CD4-positive, alpha-beta T cell treated with Interleukin-15 for 1 hour (primary cell): ENCODE results near the gene NCBP3.
A peak's percentile ranks its signal among the peaks of the same experiment; 100 is the strongest.

Experiments
- DNase-seq: peaks from one replicate; pipeline ENCODE4 v3.0.0-alpha.2; 2020

Gene NCBP3

DNA sequence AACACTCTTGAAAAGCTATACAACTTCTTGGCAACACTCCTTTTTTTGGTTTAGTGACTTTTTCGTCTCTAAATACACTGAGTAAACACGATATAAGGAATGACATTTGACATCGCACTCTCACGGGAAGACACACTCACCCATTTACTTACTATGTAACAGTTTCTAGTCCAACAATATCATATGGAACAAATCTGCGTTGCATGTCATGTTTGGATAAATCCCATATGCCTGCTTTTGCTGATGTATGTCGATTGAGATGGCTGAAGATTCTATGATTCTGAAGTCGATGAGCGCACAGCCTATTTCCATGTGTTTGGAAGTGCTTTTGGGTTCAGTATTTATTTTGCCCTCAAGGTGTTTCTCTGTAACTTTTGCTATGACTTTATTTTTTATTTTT is 63.3 kb downstream of the NCBP3 start:
- DNase-seq = no peak

DNA sequence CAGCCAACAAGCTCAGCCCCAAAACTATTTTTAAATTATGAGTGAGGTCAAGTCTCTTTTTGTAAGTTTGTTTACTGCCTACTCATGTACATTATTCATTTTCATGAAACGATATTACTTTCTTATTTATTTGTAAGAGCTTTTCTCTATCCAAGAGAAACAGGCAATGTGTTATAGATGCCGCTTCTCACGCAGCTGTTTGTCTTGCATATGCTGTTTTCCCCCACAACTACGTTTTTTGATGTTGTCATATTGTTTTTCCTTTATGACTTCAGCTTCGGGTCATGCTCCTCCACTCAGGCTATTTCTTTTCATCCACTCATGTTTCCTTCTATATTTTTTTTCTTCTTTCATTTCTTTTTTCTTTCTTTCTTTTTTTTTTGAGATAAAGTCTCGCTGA is 65.1 kb downstream of the NCBP3 start:
- DNase-seq = no peak

DNA sequence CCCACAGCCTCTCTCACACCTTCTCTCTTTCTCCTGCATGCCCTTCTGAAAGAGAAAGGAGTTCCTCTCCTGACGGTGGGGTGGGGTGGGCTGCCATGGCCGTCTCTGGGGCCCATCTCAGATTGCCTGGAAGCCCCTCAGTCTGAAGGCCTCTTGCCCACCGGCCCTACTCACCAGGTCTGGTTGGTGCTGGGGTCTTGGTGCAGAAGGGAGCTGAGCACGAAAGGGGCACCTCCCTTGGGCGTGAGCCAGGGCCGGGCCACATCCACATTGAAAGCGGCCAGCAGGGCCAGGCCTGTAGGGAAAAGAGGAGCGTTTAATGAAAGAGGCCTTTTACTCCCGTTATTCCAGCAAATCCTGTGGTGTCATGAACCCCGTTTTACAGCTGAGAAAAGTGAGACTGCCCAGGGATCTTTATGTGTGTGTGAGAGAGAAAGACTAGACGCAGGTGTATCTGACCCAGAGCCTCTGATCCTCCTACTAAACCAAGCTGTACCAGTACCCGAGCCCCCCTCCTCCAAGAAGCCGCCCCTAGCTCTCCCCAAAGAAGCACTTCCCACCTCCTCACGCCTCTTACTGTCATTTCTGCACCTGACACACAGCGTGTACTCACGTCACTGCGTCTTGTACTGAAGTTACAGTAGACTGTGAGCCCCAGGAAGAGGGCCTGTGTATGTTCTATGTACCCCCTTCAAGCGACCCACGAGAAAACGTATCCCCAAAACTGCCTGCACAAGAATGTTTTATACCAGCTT is 68.5 kb downstream of the NCBP3 start:
- no peak for DNase-seq

DNA sequence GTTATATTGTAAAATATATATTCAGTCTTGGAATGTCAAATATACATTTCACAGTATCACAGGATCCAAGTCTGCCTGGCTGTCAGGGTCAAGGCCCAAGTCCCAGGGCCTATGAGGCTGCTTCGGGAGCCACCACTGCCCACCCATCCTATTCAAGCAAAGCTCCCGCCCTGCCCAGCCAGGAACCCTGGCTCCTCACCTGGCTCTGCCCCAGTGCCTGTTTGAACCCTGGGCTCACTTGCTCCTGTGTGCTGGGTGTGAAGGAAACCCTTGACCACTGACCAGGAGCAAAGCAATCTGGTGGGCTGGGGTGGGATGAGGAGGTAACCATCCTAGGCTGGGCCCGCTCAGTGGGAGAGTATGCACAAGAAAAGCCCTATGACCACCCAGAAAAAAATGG is 72.1 kb downstream of the NCBP3 start:
- DNase-seq = no peak

DNA sequence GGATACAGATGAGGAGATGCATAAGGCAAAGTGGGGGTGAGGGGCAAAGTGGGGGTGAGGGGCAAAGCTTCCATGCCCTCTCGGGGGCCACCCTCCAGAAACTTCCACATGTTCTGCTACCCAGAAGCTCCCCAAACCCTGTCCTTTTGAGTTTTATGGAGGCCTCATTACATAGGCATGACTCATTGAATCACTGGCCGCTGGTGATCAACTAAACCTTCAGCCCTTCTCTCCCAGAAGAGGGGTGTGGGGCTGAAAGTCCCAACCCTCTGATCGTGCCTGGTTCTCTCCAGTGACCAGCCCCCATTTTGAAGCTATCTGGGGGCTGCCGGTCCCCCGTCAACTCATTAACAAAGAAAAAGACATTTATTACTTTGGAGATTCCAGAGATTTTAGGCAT is 72.5 kb downstream of the NCBP3 start:
- DNase-seq = no peak

DNA sequence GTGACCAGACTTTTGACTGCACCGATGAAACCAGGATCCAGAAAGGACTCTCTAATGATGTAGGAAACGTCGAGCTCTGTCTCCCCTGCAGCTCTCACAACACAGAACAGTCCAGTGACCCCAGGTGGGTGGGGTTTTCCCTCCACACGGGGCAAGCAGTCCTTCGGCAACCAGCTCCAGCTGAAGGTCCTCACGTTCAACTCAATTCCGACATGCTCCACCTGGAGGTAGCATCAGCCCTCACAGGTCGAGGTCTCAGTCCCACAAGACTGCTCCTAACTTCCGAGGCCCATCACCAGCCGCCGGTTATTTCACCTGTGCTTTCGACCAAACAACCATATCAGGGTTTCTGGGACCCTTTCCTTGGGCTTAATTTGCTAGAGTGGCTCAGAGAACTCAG is 73.3 kb downstream of the NCBP3 start:
- DNase-seq = no peak

DNA sequence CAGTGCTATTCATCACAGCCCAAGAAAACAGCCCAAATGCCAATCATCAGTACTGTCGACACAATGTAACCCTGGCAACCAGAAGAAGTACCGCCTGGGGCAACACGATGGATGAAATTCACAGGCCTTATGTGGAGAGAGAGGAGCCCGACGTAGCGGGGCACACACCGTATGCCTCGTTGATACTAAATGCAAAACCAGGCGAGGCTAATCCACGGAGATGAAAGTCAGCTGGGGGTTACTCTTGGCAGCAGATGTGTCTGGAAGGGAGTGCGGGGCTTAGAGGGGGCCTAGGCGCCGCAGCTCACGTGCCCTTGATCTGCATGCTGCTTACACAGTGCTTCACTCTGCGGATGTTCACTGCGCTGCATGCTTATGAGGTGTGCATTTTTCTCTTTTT is 74.9 kb downstream of the NCBP3 start:
- DNase-seq = no peak

DNA sequence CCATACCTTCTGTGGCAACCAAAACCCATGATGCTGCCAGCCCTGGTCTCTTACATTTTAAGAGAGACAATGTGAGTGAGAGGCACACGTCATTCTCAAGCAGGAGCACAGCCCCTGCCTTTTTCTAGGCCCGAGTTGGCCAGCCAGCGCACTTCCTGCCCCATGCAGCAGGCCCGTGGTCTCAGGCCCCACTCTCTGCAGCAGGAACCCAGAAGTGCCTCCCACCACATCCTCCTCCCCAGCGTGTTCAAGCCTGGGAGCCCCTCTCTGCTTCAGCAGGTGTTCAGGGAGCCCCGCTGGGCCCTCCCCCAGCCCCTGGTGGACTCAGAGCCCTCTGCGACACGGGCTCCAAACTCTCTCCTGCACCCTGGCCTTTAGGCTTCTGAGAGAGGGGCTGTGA is 75.6 kb downstream of the NCBP3 start:
- DNase-seq = peak; percentile 60

DNA sequence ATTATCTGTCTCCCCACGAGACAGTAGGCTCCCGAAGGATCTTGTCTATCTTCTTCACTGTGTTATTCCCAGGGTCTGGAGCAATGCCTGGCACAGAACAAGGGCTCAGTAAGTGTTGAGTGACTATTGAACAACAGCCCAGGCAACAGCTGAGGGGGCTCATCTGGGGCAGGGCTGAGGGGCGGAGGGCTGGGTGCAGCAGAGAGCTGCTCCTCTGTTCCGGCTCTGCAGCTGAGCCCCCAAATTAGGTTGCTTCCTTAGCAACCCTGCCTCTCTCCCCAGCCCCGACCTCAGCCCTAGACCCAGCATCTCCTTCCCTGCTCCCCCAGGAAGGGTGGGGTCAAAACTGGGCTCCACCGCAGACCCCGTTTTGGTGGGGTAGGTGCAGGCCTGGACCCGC is 77.3 kb downstream of the NCBP3 start:
- no peak for DNase-seq

DNA sequence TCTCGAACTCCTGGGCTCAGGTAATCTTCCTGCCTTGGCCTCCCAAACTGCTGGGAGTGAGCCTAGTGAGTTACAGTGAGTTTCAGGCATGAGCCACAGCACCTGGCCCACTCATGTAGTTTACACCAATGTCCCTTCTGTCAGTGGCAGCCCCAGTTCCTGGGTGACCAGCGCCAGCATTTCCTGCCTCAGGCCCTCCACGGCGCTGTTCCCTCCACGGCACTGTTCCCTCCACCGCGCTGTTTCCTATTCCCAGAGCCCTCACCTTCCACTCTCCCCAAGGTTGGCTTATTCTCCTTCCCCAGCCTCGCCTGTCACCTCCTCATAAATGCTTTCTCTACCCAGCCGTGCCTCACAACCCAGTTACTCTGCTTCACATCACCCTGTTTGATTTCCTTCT is 77.7 kb downstream of the NCBP3 start:
- no peak for DNase-seq

DNA sequence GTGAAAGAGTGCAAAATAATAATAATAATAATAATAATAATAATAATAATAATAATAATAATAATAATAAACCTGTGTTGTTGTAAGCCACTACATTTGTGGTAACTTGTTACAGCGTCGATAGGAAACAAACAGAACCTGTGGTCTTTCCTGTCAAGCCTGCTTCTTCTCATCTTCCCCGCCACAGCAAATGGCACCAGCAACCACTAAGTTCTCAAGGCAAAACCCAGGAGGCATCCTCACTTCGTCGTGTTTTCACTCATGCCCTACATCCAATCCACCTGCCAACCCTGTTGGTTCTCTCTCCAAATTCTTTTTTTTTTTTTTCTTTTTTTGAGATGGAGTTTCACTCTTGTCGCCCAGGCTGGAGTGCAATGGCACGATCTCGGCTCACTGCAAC is 79.3 kb downstream of the NCBP3 start:
- DNase-seq = no peak

DNA sequence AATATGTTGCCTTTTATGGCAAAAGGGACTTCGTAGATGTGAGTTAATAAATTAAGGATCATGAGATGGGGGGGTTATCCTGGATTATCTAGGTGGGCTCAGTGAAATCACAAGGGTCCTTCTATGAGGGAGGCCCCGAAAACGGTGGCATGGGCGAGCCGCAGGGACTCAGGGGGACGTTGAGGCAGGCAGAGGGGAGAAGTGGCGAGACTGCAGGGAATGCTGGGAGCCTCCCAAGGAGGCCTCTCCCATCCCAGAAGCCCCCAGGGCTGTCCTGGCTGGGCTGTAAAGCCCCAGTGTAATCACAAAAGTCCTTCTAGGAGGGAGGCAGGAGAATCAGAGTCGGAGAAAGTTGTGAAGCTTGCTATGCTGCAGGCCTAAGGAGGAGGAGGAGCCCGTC is 80.1 kb downstream of the NCBP3 start:
- no peak for DNase-seq

DNA sequence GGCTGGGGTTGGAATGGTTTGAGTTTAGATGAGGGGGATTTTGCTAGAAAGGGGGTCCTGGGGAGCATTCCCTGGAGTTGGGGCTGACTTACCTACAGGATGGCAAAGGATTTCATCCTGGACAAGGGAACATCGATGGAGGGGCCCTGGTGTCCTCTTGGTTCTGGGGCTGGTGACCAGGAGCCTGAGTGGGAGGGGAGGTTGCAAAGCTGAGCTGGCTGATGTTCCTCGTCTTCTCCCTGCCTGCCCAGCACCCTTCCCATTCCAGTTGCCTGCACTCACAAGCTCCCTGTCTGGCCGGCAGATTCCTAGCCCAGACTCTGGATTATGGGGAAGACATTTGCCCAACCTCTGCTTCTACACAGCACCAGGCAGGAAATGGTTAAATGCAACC is 82.3 kb downstream of the NCBP3 start:
- DNase-seq = no peak

DNA sequence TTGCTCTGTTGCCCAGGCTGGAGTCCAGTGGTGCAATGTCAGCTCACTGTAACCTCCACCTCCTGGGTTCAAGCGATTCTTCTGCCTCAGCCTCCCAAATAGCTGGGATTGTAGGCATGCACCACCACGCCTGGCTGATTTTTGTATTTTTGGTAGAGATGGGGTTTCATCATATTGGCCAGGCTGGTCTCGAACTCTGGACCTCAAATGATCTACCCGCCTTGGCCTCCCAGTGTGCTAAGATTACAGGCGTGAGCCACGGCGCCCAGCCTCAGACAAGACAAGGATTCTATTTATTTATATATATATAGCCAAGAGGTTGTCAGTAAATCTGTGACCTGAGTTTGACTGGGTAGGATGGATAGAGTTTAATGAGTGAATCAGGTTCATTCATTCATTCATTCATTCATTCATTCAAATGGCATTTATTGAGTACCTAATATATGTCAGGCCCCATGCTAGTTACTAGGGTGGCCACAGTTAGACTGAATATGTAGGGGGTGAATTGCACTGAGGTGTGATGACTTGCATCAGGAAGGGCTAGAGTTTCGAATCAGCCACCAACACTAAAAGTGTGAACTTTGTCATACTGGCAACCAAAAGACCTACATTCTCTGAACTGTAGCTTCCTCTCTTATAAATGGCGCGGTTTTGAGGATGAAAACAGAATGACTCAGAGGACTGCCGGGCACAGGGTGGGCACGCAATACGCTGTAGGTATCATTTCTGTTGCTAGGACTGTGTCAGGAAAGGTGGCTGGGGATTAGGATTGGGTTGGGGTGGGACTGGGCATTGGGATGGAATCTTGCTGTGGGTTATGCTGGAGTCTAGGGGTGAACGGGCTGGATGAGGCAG is 82.9 kb downstream of the NCBP3 start:
- DNase-seq = peak; percentile 53

DNA sequence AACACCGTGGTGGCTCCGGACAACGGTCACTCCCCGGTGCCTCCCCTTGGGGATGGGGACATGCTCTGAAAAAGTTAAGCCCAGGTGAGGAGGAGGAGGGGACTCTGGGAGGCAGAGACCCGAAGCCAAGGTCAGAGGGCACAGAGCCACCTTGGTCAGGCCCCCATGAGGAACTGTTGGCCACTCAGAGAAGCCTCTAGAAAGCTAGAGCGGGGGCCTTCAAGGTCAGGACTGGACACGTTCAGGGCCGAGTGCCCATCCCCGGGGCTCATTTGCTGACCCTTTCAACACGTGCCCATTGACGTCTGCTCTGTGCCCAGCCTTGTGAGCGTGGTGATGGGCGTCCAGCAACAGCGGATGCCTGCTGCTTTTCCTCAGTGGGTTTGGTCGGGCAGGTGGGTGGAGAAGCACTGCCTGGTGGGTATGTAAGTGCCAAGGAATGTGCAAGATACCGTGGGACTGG is 84.1 kb downstream of the NCBP3 start:
- no peak for DNase-seq

DNA sequence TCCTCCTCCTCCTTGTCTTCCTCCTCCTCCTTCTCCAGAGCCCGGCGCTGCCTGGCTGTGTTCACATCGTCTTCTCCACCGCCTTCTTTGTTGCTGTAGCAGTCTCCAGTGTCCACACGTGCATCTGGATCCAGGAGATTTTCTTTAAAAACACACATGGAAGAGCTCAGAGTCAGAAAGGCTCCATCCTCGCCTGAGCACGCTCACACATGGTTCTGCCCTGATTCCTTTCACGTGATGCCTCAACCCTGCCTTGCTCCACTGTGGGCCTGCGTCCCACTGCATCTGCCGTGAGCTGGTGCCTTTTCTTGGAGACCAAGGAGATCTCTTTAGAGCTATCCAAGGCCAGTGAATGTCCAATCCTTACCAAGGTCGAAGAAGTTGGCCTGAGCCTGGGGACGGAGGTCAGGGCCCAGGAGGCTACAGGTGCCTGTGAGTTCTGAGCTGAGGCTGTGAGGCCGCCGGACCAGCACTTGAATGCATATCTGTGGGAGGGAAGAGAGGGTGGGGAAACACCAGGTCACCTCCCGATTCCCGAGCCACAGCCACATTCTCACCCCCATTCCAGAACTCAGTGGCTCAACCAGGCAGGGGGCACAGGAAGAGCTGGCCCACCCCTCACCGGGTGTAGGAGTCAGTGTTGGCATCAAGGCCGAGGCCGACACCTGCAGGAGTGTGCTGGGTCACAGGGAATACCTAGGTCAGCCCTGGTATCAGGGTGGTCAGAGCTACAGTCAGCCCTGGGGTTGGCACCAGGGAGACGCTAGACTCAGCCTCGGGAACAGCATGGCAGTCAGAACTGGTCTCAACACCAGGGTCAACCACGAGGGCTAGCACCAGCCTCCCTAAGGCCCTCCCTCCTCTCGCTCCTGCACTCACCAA is 84.8 kb downstream of the NCBP3 start:
- DNase-seq = no peak

DNA sequence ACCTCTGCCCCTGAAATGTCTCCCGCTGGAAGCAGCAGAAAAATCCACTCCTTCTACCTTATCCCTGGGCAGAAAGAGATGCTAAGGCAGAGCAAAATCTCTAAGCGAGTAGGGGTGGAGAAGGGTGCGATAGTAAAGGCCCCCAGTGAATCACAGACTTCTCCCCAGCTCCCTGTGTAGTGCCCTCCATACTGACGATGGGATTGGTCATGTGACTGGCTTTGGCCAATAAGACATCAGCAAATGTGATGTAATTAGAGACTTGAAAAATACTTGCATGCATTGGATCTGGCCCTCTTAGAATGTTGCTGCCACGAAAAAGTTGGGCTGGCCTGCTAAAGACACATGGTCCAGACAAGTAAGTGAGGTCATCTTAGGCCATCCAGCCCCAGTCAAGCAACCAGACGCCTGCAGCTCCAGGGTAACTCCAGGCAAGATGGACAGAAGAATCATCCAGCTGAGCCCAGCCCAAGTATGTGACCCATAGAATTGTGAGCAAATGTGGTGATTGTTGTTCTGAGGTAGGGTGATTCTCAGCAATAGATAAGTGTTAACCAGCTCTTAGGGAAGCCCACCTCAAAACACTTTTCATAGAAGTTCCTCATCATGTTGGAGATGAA is 86.3 kb downstream of the NCBP3 start:
- DNase-seq = no peak

DNA sequence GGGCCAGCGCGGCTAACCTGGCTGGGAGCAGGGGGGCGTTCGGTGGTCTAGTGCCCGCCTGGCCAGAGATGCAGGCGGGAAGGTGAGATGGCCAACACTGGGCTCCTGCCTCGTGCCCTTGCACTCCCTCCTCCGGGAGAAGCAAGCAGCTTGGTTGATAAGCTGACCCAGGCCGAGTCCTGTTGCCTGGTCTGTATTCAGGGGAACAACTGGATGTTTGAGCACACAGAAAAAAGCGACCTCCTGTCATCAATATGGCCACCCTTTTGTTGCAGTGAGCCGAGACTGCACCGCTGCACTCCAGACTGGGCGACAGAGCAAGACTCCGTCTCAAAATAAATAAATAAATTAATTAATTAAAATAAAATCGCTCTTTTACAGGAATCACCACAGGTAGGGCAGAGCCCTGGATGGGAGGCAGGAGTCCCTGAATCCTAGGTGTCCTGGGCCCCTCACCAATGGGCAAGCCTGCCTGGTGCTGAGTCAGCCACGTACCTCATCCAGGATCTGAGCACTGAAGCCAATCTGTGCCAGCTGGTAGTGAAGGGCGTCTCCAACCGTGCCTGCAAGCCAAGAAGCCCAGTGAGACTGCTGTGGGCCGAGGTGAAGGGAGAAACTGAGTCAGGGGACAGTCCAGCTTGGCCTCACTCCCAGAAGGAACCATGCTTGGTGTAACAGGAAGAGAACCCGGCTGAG is 90.6 kb downstream of the NCBP3 start:
- DNase-seq = no peak

DNA sequence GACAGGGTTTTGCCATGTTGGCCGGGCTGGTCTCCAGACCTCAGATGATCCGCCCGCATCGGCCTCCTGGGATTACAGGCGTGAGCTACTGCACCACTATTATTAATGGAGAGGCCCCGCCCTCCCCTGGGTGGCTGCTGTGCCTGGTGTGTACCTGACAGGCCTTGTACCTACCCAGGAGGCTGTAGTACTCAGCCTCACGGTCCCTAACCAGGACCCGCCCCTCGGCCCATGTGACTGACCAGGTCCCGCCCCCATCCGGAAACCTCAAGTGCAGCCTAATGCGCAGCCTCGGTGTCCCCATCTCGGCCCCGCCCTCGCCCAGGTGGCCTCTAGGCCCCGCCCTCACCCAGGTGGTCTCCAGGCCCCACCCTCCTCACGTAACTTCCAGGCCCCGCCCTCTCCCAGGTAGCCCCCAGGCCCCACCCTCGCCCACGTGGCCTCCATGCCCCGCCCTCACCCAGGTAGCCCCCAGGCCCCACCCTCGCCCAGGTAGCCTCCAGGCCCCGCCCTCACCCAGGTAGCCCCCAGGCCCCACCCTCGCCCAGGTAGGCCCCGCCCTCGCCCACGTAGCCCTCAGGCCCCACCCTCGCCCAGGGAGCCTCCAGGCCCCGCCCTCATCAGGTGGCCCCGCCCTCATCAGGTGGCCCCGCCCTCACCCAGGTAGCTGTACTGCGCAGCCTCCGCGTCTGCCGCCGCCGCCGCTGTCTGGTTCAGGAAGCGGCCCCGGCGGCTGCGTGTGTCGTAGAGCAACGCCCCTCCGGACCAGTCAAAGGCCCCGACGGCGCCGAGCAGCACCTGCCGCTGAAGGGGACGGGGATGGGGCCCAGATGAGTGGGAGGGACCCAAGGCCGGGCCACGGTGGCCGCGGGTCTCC is 91.3 kb downstream of the NCBP3 start:
- DNase-seq = peak; percentile 88

DNA sequence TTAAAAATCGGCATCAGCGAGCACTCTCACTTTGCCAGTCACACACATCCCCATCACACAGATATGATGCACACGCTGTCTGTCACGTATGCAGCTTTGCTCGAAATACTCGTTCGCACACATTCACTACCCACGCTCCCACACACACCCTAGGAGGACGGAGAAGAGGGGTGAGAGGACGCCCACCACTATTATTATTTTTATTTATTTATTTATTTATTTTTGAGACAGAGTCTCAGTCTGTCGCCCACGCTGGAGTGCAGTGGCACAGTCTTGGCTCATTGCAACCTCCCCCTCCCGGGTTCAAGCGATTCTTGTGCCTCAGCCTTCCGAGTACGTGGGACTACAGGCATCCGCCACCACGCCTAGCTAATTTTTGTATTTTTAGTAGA is 92.0 kb downstream of the NCBP3 start:
- no peak for DNase-seq

DNA sequence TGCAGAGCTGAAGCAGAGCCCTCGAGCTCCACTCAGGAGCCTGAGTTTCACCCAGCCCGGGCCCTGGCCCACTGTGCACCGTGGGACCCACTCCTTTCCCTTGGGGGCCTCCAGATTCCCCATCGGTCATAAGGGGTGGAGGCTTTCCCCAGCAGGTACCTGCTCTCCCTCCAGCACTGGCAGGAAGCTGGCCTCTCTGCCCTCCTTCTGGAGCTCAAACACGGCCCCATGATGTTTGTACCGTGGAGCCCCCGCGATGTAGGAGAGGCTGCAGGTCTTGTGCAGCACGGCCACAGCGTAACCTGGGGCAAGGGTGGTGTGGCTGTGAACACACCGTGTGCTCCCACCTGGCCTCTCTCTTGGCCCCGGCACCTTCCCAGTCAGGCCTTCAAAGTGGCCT is 92.4 kb downstream of the NCBP3 start:
- DNase-seq = no peak
